ENCODE data around the gene AKR7A2.

DNA sequence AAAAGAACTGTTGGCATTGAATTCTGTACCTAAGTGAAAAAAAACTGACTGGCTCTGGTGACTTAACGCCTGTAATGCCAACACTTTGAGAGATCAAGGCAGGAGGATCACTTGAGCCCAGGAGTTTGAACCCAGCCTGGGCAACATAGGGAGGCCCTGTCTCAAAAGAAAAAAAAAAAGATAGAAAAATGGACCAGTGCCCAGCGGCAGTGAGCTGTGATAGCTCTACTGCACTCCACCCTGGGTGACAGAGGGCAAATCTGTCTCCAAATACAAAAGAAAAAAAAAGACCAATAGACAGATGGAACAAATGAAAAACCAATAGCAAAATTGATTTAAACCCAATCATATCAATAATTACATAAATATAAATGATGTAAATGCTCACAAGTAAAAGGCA is 22.7 kb downstream of the AKR7A2 start:
- TF ChIP-seq, protein P1, sequence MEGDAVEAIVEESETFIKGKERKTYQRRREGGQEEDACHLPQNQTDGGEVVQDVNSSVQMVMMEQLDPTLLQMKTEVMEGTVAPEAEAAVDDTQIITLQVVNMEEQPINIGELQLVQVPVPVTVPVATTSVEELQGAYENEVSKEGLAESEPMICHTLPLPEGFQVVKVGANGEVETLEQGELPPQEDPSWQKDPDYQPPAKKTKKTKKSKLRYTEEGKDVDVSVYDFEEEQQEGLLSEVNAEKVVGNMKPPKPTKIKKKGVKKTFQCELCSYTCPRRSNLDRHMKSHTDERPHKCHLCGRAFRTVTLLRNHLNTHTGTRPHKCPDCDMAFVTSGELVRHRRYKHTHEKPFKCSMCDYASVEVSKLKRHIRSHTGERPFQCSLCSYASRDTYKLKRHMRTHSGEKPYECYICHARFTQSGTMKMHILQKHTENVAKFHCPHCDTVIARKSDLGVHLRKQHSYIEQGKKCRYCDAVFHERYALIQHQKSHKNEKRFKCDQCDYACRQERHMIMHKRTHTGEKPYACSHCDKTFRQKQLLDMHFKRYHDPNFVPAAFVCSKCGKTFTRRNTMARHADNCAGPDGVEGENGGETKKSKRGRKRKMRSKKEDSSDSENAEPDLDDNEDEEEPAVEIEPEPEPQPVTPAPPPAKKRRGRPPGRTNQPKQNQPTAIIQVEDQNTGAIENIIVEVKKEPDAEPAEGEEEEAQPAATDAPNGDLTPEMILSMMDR (conservative IDR thresholded peaks at IDR 0.05 in 1 of 2, IDR thresholded peaks at IDR 0.05 in 1 of 2; ENCODE audit: low read depth in 1 of 2, low read length in 2 of 2): no peak
- TF ChIP-seq EZH2 (IDR thresholded peaks at IDR 0.05; ENCODE audit: low read length, missing control alignments): no peak

Data from fibroblast of lung (primary cell).